Epithelial cell of esophagus (primary cell): ENCODE results near the gene CTNNAL1.

ENCODE experiments used
- DNase-seq: peaks from one replicate; pipeline ENCODE4 v3.0.0; 2010; ENCODE audit warnings: low read depth
- H3K4me3 ChIP-seq: 2 replicates; pipeline ENCODE4 v1.5.1; 2011; ENCODE audit warnings: mild to moderate bottlenecking, low read length, control low read depth
- TF ChIP-seq, protein P1 (sequence below): IDR thresholded peaks from 2 replicates; pipeline ENCODE4 v1.5.1; 2011; ENCODE audit warnings: low read depth, mild to moderate bottlenecking, low read length, control low read depth, inconsistent platforms; ENCODE audit not compliant: insufficient read depth; ENCODE audit errors: missing control alignments

CTNNAL1 gene

DNA sequence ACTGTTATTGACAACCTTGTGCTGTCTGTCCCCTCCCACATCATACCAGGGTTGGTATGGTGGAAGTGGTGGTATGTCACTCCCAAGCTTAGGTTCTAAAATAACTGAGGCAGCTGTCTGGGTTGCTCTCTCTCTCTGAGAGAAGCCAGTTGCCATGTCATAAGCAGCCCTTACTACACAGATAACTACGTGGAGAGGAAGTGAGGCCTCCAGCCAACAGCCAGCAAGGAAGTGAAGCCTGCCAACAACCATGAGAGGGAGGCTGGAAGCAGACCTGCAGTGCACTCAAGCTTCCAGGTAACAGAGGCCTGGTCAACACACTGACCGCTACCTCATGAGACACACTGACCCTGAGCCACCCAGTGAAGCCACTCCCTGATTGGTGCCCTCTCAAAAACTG is 18.6 kb downstream of the CTNNAL1 start:
- no peak overlapping the region for H3K4me3 ChIP-seq
- peak; percentile 25 for DNase-seq
- TF ChIP-seq, protein P1, sequence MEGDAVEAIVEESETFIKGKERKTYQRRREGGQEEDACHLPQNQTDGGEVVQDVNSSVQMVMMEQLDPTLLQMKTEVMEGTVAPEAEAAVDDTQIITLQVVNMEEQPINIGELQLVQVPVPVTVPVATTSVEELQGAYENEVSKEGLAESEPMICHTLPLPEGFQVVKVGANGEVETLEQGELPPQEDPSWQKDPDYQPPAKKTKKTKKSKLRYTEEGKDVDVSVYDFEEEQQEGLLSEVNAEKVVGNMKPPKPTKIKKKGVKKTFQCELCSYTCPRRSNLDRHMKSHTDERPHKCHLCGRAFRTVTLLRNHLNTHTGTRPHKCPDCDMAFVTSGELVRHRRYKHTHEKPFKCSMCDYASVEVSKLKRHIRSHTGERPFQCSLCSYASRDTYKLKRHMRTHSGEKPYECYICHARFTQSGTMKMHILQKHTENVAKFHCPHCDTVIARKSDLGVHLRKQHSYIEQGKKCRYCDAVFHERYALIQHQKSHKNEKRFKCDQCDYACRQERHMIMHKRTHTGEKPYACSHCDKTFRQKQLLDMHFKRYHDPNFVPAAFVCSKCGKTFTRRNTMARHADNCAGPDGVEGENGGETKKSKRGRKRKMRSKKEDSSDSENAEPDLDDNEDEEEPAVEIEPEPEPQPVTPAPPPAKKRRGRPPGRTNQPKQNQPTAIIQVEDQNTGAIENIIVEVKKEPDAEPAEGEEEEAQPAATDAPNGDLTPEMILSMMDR = no peak

DNA sequence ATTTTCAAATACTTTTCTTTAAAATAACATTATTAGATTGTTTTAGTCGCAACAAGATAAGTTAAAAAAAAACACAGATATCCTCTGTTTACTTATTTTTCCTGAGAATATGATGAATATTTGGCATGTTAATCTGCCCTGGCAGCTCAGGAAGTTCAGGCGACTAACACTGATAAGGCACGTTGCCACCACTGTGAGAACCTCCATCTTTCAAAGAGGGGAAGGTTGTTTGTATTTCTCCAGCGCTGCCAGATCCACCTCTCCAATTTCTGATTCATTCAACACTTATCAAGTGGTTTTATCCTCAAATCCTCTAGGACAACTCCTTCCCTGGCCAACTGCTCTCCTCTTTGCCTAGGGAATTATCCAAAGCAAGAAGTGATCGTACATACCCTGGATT is 21.8 kb downstream of the CTNNAL1 start:
- no peak overlapping the region for H3K4me3 ChIP-seq
- no peak for DNase-seq
- TF ChIP-seq, protein P1 = no peak

DNA sequence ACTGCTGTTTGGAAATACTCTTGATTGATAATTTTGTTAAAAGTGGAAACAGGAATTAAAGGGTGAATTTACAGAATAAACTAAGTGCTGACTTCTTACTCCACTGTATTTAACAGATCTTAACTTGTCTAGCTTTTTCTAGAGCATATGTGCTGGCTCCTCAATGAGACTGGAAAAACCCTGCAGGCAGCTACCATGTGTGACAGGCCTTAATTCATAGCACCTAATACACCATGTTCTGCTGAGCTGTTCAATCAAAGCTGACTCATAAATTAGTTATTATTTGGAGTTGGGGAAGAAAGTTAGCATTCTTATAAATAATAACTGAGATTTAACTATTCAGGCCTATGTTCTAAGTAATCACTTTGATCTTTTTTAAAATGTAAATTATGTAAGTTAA is 29.4 kb downstream of the CTNNAL1 start:
- TF ChIP-seq, protein P1 = no peak
- DNase-seq = peak; percentile 62

DNA sequence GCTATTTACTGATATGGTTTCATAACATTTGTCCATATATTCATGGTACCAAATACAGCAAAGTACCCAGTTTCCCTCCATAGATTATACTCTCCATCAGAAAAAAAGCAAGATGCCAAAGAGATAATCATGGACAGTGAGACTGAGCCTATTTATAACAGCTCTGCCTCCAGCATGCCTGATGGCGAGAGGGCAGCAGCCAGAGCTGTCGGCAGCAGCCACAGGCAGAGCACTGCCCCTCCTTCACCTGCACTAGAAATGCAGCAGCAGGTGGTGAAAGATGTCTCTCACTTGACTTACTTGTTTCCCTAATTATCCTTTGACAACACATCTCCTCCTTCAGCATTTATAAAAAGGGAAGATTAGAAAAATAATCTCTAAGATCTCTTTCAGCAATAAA is 32.4 kb downstream of the CTNNAL1 start:
- no peak for DNase-seq
- TF ChIP-seq, protein P1 = no peak
- H3K4me3 ChIP-seq = no peak overlapping the region

More for the DNA sequence above, 29.4 kb downstream of the CTNNAL1 start:
- no peak overlapping the region for H3K4me3 ChIP-seq

DNA sequence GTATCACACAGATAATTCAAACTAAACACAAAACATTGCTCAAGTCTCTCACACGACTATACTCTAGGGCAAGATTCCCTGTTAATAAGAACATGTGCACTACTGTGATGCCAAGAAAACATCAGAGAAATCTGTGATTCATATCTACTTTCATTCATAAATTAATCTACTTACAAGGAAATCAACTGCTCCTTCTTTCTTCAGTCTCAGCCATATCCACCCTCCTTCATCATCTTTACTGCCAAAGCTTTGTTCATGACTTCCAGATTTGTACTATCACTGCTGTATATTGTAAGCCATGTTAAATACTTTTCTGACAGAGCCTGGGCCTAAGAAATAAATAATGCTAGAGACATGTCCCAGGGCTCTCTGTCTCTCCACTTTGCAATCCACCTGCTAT is 35.1 kb downstream of the CTNNAL1 start:
- no peak overlapping the region for H3K4me3 ChIP-seq
- DNase-seq = peak; percentile 9
- TF ChIP-seq, protein P1 = no peak

DNA sequence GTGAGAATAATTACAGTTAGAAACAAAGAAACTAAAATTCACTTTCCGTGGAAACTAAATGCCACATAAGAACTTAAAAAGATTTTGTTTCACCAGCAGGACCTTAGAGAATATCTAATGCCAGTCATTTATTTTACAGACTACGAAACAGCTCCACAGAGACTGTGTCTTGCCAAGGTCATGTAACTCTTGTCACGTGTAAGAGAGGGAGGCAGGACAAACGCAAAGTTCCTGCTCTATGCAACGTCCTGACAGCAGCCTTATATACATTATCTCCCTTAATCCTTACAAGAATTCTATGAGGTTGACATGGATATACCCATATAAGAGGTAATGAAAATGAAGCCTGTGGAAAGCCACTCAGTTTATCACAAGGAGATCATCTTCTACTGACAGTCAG is 39.4 kb downstream of the CTNNAL1 start:
- no peak for DNase-seq
- TF ChIP-seq, protein P1 = no peak
- no peak overlapping the region for H3K4me3 ChIP-seq

DNA sequence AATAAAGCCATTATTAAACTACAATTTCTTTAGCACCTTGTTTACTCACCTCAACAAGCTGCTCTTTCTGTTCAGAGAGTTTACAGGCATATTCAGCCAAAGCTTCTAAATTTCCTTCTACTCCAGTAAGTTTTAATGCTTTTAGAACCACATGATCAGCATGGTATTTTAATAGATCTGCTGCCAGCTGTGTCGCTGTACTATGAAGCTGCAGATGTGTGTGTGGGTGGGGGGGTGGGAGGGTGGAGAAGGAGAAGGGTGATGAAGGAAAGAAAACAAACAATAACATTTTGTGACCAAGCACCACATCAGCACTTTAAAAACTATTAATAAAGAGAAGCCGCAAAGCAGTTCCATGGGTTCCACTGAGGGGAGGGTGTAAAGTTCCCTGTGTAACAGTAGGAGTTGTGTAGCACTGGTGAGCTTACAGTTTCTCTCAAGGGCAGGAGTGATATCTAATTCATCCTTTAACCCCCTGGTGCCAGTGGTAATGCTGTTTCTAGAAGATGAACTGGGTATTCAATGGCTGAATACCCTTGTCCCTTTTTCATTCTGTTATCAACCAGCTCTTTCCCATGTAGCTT is 40.6 kb downstream of the CTNNAL1 start:
- H3K4me3 ChIP-seq = no peak overlapping the region
- TF ChIP-seq, protein P1 = no peak
- DNase-seq = no peak
